Endothelial cell of umbilical vein (primary cell): ENCODE results near the gene SIX5. TPM values are rescaled to one million over a fixed set of nuclear protein-coding genes. Genes with fewer than 3 reads are reported as not detected.

ENCODE experiments used
- BruUV-seq: library from RNA; stranded (reverse); fragments of 400-500 nt; replicated peaks from 2 replicates; lab custom pipeline; 2021; lab: Mats Ljungman, UMichigan
- CTCF ChIA-PET: fragments of 300-600, 350-600 bp; sonication (Branson Sonifier 250); formaldehyde crosslinking; loops from one replicate; lab custom pipeline; 2021; ENCODE audit warnings: antibody characterized with exemption, inconsistent platforms; lab: Charles Lee
- POLR2A ChIA-PET: fragments of 300-600, 350-600 bp; sonication (Branson Sonifier 250); formaldehyde crosslinking; loops from one replicate; lab custom pipeline; 2021; ENCODE audit warnings: antibody characterized with exemption, inconsistent platforms; lab: Charles Lee
- DNase-seq: peaks from one replicate; pipeline ENCODE4 v3.0.0-alpha.2; 2011; ENCODE audit warnings: low read depth, low spot score
- FAIRE-seq: peaks from 2 replicates; lab custom pipeline; 2011; peaks lifted over from hg19 to GRCh38; lab: Jason Lieb, UNC
- H2AFZ ChIP-seq: 2 replicates; pipeline ENCODE4 v1.6.0; 2012; ENCODE audit warnings: low read depth, low read length, control low read depth, inconsistent platforms
- H3K27ac ChIP-seq: 2 replicates; pipeline ENCODE4 v1.5.1; 2011; ENCODE audit warnings: low read depth, mild to moderate bottlenecking, control low read depth, low read length, moderate library complexity; ENCODE audit not compliant: insufficient read depth
- H3K27me3 ChIP-seq, 2 experiments: 2 replicates each; pipeline versions ENCODE4 v1.6.0 to v1.6.1; 2011; ENCODE audit warnings: low read length in 2 of 2, mixed read lengths in 1 of 2; ENCODE audit not compliant: control insufficient read depth in 2 of 2, insufficient read depth in 2 of 2
- H3K36me3 ChIP-seq, 2 experiments: 2 replicates in 1 of 2; 3 replicates in 1 of 2; pipeline ENCODE4 v1.5.1; 2011; ENCODE audit warnings: low read length in 2 of 2, mild to moderate bottlenecking in 1 of 2, moderate library complexity in 1 of 2; ENCODE audit not compliant: control insufficient read depth in 2 of 2, insufficient read depth in 2 of 2; ENCODE audit errors: extremely low read depth in 1 of 2
- H3K4me1 ChIP-seq: 3 replicates; pipeline ENCODE4 v1.5.1; 2011; ENCODE audit warnings: mild to moderate bottlenecking, low read length; ENCODE audit not compliant: control insufficient read depth, insufficient read depth; ENCODE audit errors: extremely low read depth
- H3K4me2 ChIP-seq: 2 replicates; pipeline ENCODE4 v1.6.1; 2011; ENCODE audit warnings: low read length, control low read depth, mixed read lengths; ENCODE audit not compliant: insufficient read depth
- H3K4me3 ChIP-seq, 3 experiments: fragments of 200-600 bp in 1 of 3; sonication (generic), shearing (Covaris generic) in 1 of 3; replicated peaks in 1 of 3; 2 replicates each; pipeline ENCODE4 v1.5.1; 2011 to 2016; ENCODE audit warnings: control low read depth in 3 of 3, low read length in 3 of 3, mild to moderate bottlenecking in 2 of 3, inconsistent platforms in 1 of 3, low read depth in 1 of 3, moderate library complexity in 1 of 3; ENCODE audit not compliant: insufficient read depth in 1 of 3
- H3K79me2 ChIP-seq: 2 replicates; pipeline ENCODE4 v1.6.0; 2012; ENCODE audit warnings: low read length, inconsistent platforms; ENCODE audit not compliant: control insufficient read depth, insufficient read depth
- H3K9ac ChIP-seq: replicated peaks from 2 replicates; pipeline ENCODE3; 2011; ENCODE audit warnings: low read length, control low read depth; ENCODE audit not compliant: insufficient read depth; ENCODE audit errors: extremely low read depth
- H3K9me1 ChIP-seq: replicated peaks from 3 replicates; pipeline ENCODE4 v1.6.0; 2011; ENCODE audit warnings: mild to moderate bottlenecking, low read length; ENCODE audit not compliant: control insufficient read depth, insufficient read depth; ENCODE audit errors: extremely low read depth
- H3K9me3 ChIP-seq: replicated peaks from 2 replicates; pipeline ENCODE4 v1.5.1; 2012; ENCODE audit warnings: low read length, inconsistent platforms; ENCODE audit not compliant: control insufficient read depth, insufficient read depth
- H4K20me1 ChIP-seq: replicated peaks from 2 replicates; pipeline ENCODE3; 2011; ENCODE audit warnings: mild to moderate bottlenecking, low read length; ENCODE audit not compliant: control insufficient read depth, insufficient read depth; ENCODE audit errors: extremely low read depth
- EZH2 ChIP-seq: IDR thresholded peaks from 2 replicates; pipeline ENCODE4 v1.6.1; 2012; ENCODE audit warnings: borderline replicate concordance, low read depth, mild to moderate bottlenecking, moderate library complexity, low read length, inconsistent platforms; ENCODE audit not compliant: severe bottlenecking
- FOS ChIP-seq: IDR thresholded peaks from 2 replicates; pipeline ENCODE4 v1.6.1; 2011; ENCODE audit warnings: mild to moderate bottlenecking, low read length, moderate library complexity, borderline replicate concordance; ENCODE audit not compliant: insufficient read depth
- GATA2 ChIP-seq: IDR thresholded peaks from 2 replicates; pipeline ENCODE4 v1.7.0; 2011; ENCODE audit warnings: low read depth, mild to moderate bottlenecking, moderate library complexity, mixed read lengths, low read length; ENCODE audit not compliant: insufficient read length, insufficient read depth
- JUN ChIP-seq: IDR thresholded peaks from 2 replicates; pipeline ENCODE4 v1.6.1; 2011; ENCODE audit warnings: borderline replicate concordance, low read depth; ENCODE audit not compliant: insufficient read length, insufficient read depth
- MYC ChIP-seq: IDR thresholded peaks from one replicate; pipeline ENCODE4 v1.6.1; 2011; ENCODE audit warnings: mild to moderate bottlenecking, low read depth, low read length
- POLR2A ChIP-seq: IDR thresholded peaks from 2 replicates; pipeline ENCODE4 v1.6.1; 2012; ENCODE audit warnings: low read depth, mild to moderate bottlenecking, control low read depth, low read length
- POLR2AphosphoS5 ChIP-seq: IDR thresholded peaks from 2 replicates; pipeline ENCODE4 v1.6.1; 2012; ENCODE audit warnings: low read depth, mild to moderate bottlenecking, control low read depth, low read length, moderate library complexity; ENCODE audit not compliant: insufficient read depth
- dilution Hi-C: fragments of 300-500 bp; cut with MboI; formaldehyde crosslinking; loops from one replicate; pipeline ENCODE4 v1.15.0; 2019; ENCODE audit warnings: low sequenced_read_pairs; ENCODE audit not compliant: extremely low pct_ligation_motif_present
- intact Hi-C: fragments of 100-400 bp; cut with micrococcal nuclease; formaldehyde crosslinking; loops from one replicate; pipeline ENCODE4 v1.10.0; 2022
- polyA plus RNA-seq, 4 experiments: library from polyadenylated mRNA; depleted of rRNA in 3 of 4; stranded (reverse) in 3 of 4; unstranded in 1 of 4; fragments of >200 nt; gene quantifications; 2 replicates each; pipeline versions ENCODE4 v1.2.1 to v1.2.3, GENCODE V29; 2011 to 2012; ENCODE audit warnings: missing spikeins in 1 of 4
- total RNA-seq: library from RNA; stranded (reverse); gene quantifications from 2 replicates; pipeline ENCODE4 v1.2.3, GENCODE V29; 2021
- TF ChIP-seq, protein P1 (sequence below), 2 donors: IDR thresholded peaks; 1 replicate in 1 of 2; 2 replicates in 1 of 2; pipeline ENCODE4 v1.5.1; 2011; ENCODE audit warnings: low read length in 2 of 2, mild to moderate bottlenecking in 2 of 2, moderate library complexity in 2 of 2, control low read depth in 1 of 2, inconsistent platforms in 1 of 2, low read depth in 1 of 2; ENCODE audit not compliant: insufficient read depth in 1 of 2; ENCODE audit errors: extremely low read depth in 1 of 2
- TF ChIP-seq, protein P2 (sequence below): IDR thresholded peaks from 2 replicates; pipeline ENCODE4 v1.6.1; 2011; ENCODE audit not compliant: insufficient read depth, insufficient read length

The SIX5 gene
- total and polyA plus RNA-seq, 2 donors (not counting 3 experiments of a cell fraction or from before 2014, with no cell fraction given), result 13.1 to 16.7 TPM

DNA sequence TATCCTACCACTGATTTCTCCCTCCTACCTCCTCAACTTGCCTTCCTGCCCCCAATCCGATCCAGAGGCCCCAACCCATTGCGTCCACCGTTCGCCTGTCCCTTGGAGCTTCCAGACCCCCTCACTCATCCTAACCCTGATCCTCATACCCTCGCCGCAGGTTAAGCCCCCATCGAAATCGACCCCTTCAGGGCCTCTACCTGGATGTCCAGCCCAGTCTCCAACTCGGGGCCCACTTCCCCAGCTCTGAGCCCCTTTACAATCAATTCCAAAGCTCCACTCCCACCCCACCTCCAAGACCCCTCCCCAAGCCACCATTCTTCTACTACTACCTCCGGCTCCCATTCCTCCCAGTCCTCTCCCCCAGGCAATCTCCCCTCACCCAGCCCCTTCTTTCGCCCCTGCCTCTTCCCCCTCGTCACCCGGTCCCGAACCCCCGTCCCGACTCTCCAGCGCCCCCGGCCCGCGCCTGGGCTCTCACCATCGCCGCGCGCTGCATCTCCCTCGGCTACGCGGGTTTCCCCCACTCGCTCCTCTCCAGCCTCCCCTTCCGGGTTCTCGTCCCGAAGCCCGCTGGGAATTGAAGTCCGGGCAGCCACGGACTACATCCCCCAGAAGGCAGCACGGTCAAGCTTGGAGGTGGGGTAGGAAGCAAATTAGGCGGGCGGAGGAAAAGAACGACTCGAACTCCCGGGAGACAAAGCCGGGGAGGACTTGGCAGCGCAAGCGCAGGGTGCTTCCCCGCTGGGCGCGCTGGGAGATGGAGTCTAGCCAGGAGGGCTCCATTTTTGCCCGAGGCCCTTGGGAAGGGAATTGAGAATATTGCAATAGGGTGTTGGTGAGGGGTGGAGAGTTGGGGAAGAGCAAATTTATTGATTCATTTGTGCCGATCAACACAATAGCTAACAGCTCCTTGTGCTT lies 38.4 kb downstream of the SIX5 start, which contains the start of gene FBXO46:
FBXO46 (minus strand) TSS at position 529 of the 921 bp plus-strand sequence. CDS start 17,401 bp downstream, outside the sequence.
- Histone ChIP-seq H4K20me1 (no peaks in the 10 kb centered on the region), H3K9me1 (no peaks in the 10 kb centered on the region), H3K79me2 (peaks cover 40% of the 10 kb centered on the region), H3K4me1 (peaks cover 6% of the 10 kb centered on the region), H3K9ac (peak within 1 kb of the TSS; percentile 80), H3K27ac (peak within 1 kb of the TSS; percentile 28), H3K9me3 (no peaks in the 10 kb centered on the region), H3K27me3 (no peaks in the 10 kb centered on the region), H2AFZ (peak within 1 kb of the TSS; percentile 56), H3K36me3 (no peaks in the 10 kb centered on the region), H3K4me2 (peak within 1 kb of the TSS; percentile 58), H3K4me3 (peak within 1 kb of the TSS; percentile 81 to 83 (median 82))
- POLR2A ChIA-PET, result interaction anchor here (1.0 to 1.8 kb wide), 3 partner anchors 14 to 62 kb away, joined by 4 to 9 read pairs (median 7); partner anchors contain the start of genes DMWD and SIX5
- intact Hi-C loops (loop anchor here (1.0 kb wide), 3 partner anchors 38 to 84 kb away; partner anchors contain the start of genes QPCTL and SIX5), dilution Hi-C loops (no loop called here)
- CTCF ChIA-PET, result interaction anchor here (0.6 to 2.1 kb wide), 11 partner anchors 10 to 86 kb away, joined by 3 to 13 read pairs (median 5); partner anchors contain the start of genes DMWD, QPCTL and SIX5
- BruUV-seq, result no TSS peak
- no peak for TF ChIP-seq JUN
- peak; percentile 30 for TF ChIP-seq POLR2A
- TF ChIP-seq, protein P1, sequence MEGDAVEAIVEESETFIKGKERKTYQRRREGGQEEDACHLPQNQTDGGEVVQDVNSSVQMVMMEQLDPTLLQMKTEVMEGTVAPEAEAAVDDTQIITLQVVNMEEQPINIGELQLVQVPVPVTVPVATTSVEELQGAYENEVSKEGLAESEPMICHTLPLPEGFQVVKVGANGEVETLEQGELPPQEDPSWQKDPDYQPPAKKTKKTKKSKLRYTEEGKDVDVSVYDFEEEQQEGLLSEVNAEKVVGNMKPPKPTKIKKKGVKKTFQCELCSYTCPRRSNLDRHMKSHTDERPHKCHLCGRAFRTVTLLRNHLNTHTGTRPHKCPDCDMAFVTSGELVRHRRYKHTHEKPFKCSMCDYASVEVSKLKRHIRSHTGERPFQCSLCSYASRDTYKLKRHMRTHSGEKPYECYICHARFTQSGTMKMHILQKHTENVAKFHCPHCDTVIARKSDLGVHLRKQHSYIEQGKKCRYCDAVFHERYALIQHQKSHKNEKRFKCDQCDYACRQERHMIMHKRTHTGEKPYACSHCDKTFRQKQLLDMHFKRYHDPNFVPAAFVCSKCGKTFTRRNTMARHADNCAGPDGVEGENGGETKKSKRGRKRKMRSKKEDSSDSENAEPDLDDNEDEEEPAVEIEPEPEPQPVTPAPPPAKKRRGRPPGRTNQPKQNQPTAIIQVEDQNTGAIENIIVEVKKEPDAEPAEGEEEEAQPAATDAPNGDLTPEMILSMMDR (IDR thresholded peaks at IDR 0.05; ENCODE audit: extremely low read depth in 1 of 2, insufficient read depth in 1 of 2, low read depth in 1 of 2, low read length in 2 of 2), result peak in 1 of 2 donors; percentile 36
- no peak for TF ChIP-seq GATA2
- peak; percentile 47 for TF ChIP-seq POLR2AphosphoS5
- TF ChIP-seq FOS, result no peak
- TF ChIP-seq, protein P2, sequence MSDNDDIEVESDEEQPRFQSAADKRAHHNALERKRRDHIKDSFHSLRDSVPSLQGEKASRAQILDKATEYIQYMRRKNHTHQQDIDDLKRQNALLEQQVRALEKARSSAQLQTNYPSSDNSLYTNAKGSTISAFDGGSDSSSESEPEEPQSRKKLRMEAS, result no peak
- TF ChIP-seq MYC, result no peak
- no peak for TF ChIP-seq EZH2
- peak; percentile 99 for FAIRE-seq
- peak; percentile 99 for DNase-seq
